Activated naive CD8-positive, alpha-beta T cell (primary cell): Measurements from ENCODE around the gene RPS2.
A peak's percentile ranks its signal among the peaks of the same experiment; 100 is the strongest.
"Not testable (repeated sequence)": the region's sequence is repeated elsewhere in the genome, so short reads cannot be mapped to it uniquely, and the experiment has no call there.

Source experiments
- H3K27ac Mint-ChIP-seq: one replicate; pipeline ENCODE4 v1.8.0; 2021; ENCODE audit warnings: mixed read lengths
- H3K27me3 Mint-ChIP-seq: one replicate; pipeline ENCODE4 v1.8.0; 2021; ENCODE audit warnings: mixed read lengths
- H3K36me3 Mint-ChIP-seq: one replicate; pipeline ENCODE4 v1.8.0; 2021; ENCODE audit warnings: mixed read lengths
- H3K4me1 Mint-ChIP-seq: one replicate; pipeline ENCODE4 v1.8.0; 2021; ENCODE audit warnings: low read depth, mixed read lengths
- H3K4me3 Mint-ChIP-seq: one replicate; pipeline ENCODE4 v1.8.0; 2021; ENCODE audit warnings: mild to moderate bottlenecking, mixed read lengths
- H3K9me3 Mint-ChIP-seq: one replicate; pipeline ENCODE4 v1.8.0; 2021; ENCODE audit warnings: low read depth, mixed read lengths

Gene RPS2

DNA sequence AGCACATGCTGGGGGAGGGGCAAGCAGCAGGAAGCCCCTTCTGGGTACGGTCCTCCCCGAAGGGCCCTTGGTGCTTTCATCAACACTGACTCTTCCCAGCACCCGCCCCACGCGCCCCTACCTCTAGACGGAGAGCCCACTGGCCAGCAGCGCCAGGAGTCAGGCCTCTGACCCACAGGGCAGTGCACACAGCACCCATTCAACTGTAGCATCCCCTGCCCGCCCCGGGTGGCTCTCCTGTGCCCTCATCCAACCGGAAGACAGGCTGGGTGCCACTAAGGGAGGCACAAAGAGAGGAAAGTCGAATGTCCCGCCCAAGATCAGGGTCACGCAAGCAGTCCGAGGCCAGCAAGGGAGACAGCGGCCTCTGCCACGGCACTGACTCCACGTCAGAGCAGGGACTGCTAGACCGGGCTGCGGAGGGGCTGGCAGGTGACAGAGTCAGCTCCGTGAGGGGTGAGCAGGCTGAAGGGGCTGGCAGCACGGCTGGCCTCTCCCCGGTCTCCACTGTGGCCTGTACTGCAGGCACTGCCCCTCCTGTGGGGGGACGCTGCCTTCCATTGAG lies 31.4 kb downstream of the RPS2 start:
- H3K27ac Mint-ChIP-seq = no peak overlapping the region

DNA sequence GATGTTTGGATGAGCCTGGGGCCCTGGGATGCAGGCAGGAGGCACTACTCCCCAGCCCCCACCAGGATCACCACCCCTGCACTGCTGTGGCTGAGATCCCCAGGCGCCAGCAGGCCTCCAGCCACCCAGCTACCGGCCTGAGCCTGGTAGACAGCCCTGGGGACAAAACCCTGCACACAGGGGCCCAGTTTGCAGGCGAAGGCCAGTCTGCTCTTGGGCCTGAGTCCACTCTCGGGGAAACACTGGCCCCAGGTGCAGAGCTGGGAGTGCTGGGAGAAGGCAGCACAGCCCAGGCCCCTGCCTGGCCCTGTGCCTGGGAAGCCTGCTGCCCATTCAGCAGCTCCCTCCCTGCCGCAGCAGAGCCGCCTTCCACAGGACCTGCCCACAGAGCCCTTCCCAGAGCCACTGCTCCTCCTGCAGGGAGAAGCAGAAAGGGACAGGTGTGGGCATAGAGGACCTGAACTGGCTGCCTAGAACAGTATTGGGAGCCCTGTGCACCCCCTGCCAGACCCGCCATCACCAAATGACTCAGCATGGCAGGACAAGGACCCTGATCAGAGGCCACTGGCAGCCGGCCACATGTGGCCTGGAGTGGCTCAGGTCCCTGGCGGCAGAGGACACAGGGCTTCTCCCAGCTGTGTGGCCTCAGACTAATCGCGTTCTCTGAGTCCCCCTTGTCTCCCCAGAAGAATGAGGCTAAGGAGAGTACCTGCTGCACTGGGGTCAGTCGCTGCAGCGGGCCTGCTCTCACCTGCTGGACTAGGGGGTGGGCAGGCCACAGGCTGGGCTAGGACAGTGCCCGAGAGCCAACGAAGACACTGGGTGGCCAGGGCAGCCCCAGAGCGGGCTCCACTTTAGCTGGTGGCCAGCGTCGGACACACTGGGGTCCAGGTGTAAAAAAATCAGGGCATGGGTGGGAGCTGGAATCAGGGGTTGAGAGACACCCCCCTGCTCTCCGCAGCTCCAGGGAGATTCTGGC lies 32.3 kb downstream of the RPS2 start:
- Mint-ChIP-seq H3K27me3 (no peaks in the 10 kb centered on the region), H3K4me3 (no peak overlapping the region), H3K36me3 (no peaks in the 10 kb centered on the region), H3K27ac (no peak overlapping the region), H3K4me1 (peaks cover 2% of the 10 kb centered on the region), H3K9me3 (no peaks in the 10 kb centered on the region)

More for the DNA sequence above, 31.4 kb downstream of the RPS2 start:
- Mint-ChIP-seq H3K9me3 (no peaks in the 10 kb centered on the region), H3K4me3 (no peak overlapping the region), H3K4me1 (peaks cover 2% of the 10 kb centered on the region), H3K36me3 (no peaks in the 10 kb centered on the region), H3K27me3 (no peaks in the 10 kb centered on the region)

DNA sequence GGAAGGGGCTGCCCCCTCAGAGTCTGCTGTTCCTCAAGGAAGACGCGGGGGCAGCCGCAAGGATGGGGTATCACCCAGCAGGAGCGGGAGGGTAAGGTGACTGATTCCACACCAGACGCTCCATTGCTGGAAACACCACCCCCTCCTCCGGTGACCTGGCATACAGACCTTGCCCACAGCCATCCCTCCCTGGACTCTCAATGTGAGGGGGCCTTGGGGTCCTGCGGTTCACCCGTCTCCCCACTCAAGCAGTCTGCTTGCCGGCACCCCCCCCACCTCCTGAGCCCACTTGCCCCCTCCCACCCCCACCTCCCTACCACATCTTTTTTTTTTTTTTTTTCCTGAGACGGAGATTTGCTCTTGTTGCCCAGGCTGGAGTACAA lies 34.3 kb downstream of the RPS2 start:
- Mint-ChIP-seq H3K4me1 (peaks cover 2% of the 10 kb centered on the region), H3K4me3 (no peak overlapping the region), H3K36me3 (no peaks in the 10 kb centered on the region), H3K27ac (no peak overlapping the region), H3K27me3 (no peaks in the 10 kb centered on the region), H3K9me3 (no peaks in the 10 kb centered on the region)

DNA sequence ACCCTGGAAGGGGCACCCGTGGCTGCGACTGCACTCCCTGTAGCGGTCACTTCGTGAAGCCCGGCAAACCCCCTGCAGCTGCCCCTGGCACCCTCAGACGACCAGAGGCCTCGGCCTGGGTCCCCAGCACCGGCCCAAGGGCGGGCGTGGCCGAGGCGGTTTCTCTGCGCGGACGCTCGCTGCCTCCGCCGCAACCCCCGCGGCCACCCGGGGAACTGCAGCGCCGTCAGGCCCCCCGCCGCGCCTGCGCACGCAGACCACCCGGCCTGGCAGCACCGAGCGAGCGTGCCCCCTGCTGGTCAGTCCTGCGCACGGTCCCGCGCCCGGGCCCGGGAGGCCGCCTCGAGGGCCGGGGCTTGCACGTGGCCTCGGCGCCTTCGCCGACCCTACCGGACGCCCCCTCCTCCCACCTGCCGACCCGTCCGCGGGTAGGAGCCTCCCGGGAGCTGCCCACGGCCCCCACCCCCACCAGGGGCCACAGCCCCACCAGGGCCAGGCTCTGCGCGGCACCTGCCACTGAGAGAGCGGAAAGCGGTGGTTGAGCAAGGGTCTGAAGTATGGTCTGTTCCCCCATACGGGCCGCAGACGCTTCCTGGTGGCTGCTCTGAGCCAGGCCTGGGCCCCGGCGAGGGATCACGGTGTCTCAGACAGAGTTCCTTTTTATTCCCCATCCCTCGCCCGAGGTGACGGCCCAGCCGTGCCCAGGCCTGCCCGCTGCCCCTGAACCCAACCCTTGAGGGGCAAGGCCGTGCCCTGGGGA lies 34.9 kb downstream of the RPS2 start:
- Mint-ChIP-seq H3K27ac (no peak overlapping the region), H3K9me3 (no peaks in the 10 kb centered on the region), H3K4me1 (peaks cover 2% of the 10 kb centered on the region), H3K36me3 (no peaks in the 10 kb centered on the region), H3K27me3 (no peaks in the 10 kb centered on the region), H3K4me3 (no peak overlapping the region)

DNA sequence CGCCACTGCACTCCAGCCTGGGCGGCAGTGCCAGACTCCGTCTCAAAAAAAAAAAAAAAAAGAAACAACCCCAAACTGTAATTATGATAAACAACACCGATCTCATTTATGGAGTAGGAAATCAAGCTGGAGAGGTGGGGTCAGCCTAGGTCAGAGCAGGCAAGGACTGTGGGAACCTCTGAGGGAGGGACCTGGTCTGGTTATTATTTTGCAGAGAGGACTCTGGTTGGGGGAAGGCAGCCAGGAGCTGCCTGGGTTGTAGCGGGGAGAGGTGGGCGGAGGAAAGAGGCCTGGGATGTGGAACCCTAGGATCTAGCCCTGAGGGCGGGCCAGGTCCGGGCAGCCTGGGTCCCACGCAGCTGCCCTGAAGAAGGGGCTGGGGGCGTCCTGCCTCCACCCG lies 35.5 kb downstream of the RPS2 start:
- H3K27me3 Mint-ChIP-seq = no peaks in the 10 kb centered on the region
- H3K27ac Mint-ChIP-seq = no peak overlapping the region
- peak overlapping the region; percentile 81 for H3K4me3 Mint-ChIP-seq
- no peaks in the 10 kb centered on the region for H3K36me3 Mint-ChIP-seq
- peaks cover 2% of the 10 kb centered on the region for H3K4me1 Mint-ChIP-seq
- H3K9me3 Mint-ChIP-seq = no peaks in the 10 kb centered on the region

DNA sequence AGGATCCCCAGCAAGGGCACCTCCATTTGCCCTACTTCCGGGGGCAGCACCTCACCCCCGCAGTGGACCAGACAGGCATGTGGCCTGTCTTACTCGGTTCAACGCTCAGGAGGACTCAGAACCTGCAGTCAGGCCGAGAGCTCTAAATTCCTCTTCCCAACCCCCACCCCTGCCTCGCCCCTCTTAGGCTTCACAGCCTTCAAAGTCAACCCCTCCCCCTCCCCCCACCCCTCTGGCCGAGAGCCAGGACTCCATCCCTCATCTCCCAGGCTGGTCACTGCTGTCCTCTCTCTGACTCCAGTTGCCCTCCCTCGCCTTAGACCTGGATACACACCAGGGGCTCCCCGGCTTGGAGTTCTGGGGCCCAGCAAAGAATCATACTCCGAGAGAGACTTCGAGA lies 38.4 kb downstream of the RPS2 start:
- Mint-ChIP-seq H3K27me3 (peaks cover 11% of the 10 kb centered on the region), H3K36me3 (no peaks in the 10 kb centered on the region), H3K4me1 (peaks cover 2% of the 10 kb centered on the region), H3K27ac (no peak overlapping the region), H3K9me3 (no peaks in the 10 kb centered on the region), H3K4me3 (no peak overlapping the region)

DNA sequence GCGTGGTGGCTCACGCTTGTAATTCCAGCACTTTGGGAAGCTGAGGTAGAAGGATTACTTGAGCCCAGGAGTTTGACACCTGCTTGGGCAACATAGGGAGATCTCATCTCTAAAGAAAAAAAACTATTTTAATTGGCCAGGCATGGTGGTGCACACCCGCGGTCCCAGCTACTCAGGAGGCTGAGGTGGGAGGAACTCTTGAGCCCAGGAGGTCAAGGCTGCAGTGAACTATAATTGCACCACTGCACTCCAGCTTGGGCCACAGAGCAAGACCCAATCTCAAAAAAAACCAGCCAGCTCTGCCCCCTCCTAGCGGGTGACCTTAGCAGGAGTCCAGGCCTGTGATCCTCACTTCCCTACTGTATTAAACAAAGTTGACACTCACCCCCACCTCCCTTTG lies 40.5 kb downstream of the RPS2 start:
- peaks cover 19% of the 10 kb centered on the region for H3K27me3 Mint-ChIP-seq
- H3K27ac Mint-ChIP-seq = no peak overlapping the region
- H3K4me1 Mint-ChIP-seq = peaks cover 4% of the 10 kb centered on the region
- H3K9me3 Mint-ChIP-seq = no peaks in the 10 kb centered on the region
- no peak overlapping the region for H3K4me3 Mint-ChIP-seq
- no peaks in the 10 kb centered on the region for H3K36me3 Mint-ChIP-seq

DNA sequence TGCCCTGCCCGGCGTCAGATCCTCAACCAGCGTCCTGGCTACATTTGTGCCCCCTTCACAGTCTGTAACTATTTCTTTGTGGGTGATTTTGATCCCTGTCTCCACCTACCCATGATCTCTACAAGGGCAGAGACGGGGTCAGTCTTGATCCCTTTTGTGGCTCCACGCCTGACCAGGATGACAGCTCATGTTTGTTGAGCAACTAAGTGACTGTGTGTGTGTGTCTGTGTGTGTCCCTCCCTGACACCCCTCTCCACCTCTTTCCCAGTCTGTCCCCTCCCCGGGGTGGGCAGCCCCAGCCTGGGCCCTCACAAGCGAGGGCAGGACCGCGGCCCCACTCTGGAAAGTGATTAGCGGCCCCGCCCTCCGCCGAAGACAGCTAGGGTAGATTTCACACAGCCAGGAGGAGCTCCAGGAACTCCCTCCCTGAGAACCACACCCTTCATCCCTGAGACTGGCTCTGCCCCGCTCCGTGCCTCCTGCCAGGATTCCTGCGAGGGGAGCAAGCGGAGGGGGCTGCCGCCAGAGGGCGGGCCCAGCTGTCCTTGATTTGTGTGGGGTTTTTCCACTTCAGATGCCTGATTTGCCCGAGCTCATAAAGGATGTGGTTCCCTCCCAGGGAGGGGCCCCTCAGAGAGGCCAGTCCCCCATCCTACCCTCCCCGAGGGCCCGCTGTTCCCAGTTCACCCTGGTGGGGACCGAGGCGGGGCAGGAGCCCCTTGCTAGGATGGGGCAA lies 41.2 kb downstream of the RPS2 start:
- no peak overlapping the region for H3K27ac Mint-ChIP-seq
- H3K4me3 Mint-ChIP-seq = no peak overlapping the region
- H3K9me3 Mint-ChIP-seq = no peaks in the 10 kb centered on the region
- no peaks in the 10 kb centered on the region for H3K36me3 Mint-ChIP-seq
- peaks cover 19% of the 10 kb centered on the region for H3K27me3 Mint-ChIP-seq
- H3K4me1 Mint-ChIP-seq = peaks cover 3% of the 10 kb centered on the region

DNA sequence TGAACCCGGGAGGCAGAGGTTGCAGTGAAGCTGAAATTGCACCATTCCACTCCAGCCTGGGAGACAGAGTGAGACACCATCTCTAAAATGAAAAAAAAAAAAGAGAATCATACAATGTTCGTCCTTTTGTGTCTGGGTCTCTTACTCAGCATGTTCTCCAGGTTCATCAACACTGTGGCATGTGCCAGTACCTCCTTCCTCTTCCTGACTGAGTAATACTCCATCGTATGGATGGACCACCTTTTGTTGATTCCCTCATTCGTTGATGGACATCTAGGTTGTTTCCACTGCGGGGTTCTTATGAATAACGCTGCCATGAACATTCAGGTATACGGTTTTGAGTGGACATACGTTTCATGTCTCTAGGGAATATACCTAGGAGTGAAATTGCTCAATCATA lies 42.3 kb downstream of the RPS2 start:
- Mint-ChIP-seq H3K9me3 (no peaks in the 10 kb centered on the region), H3K36me3 (no peaks in the 10 kb centered on the region), H3K27ac (no peak overlapping the region), H3K4me3 (no peak overlapping the region), H3K4me1 (peaks cover 3% of the 10 kb centered on the region), H3K27me3 (peaks cover 19% of the 10 kb centered on the region)

DNA sequence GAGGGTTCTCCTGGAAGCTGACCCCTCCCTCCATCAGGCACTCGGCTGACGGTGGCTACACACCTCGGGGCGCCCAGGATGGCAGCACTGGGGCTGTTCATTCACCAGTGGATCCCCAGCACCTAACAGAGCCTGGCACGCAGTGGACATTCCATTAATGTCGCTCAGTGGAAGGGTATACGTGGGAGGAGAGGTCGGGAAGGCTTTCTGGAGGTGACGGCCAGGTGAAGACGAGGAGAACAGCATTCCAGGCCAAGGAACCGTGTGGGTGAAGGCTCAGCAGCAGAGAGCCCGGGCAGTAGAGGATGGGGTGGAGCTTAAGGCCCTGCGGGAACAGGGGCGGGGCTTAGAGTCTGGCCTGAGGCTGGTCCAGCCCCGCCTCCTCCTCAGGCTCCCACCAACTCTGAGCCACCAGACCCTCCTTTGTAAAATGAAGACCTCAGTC lies 43.9 kb downstream of the RPS2 start:
- Mint-ChIP-seq H3K36me3 (no peaks in the 10 kb centered on the region), H3K4me3 (no peak overlapping the region), H3K27ac (no peak overlapping the region), H3K9me3 (no peaks in the 10 kb centered on the region), H3K27me3 (peaks cover 24% of the 10 kb centered on the region), H3K4me1 (peaks cover 5% of the 10 kb centered on the region)

DNA sequence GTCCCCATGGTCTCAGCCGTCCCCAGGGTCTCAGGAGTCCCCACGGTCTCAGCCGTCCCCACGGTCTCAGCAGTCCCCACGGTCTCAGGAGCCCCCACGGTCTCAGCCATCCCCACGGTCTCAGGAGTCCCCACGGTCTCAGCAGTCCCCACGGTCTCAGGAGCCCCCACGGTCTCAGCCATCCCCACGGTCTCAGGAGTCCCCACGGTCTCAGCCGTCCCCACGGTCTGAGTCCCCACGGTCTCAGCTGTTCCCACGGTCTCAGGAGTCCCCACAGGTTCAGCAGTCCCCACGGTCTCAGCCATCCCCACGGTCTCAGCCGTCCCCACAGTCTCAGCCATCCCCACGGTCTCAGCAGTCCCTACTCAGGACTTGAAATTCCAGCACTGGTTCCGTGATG lies 44.5 kb downstream of the RPS2 start:
- H3K36me3 Mint-ChIP-seq, H3K9me3 Mint-ChIP-seq, H3K27ac Mint-ChIP-seq, H3K4me3 Mint-ChIP-seq, H3K4me1 Mint-ChIP-seq: not testable (repeated sequence)
- peaks cover 24% of the 10 kb centered on the region for H3K27me3 Mint-ChIP-seq

DNA sequence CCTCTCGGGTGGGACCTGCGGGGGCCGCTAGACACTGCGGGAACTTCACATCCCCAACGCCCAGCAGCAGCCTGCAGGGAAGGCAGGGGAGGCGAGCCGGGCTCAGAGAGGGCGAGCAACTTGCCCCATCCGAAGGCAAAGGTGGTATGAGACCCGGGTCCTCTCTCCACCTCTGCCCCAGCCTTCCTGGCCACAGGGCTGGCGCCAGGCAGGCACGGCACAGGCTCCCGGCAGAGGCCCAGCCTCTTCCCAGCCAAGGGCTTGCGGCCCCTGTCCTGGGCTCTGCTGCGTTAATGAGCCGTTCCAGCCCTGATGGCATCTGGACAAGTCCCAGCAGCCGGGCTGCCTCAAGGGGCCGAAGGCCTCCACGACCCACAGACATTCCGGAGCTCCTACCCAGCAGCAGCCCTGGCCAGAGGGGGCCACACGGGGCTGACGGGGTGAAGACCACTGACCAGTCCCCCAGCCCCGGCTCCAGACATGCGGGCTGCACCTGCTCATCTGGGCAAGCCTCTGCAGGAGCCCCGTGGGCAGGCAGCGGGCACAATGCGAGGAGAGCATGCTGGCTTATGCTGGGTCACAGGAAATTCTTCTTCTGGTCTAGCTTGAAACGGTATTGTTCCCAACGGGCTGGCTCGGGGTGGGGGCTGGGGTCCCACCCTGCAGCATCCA lies 45.2 kb downstream of the RPS2 start:
- H3K9me3 Mint-ChIP-seq = no peaks in the 10 kb centered on the region
- H3K36me3 Mint-ChIP-seq = no peaks in the 10 kb centered on the region
- H3K4me3 Mint-ChIP-seq = no peak overlapping the region
- no peak overlapping the region for H3K27ac Mint-ChIP-seq
- H3K27me3 Mint-ChIP-seq = peaks cover 24% of the 10 kb centered on the region
- peaks cover 5% of the 10 kb centered on the region for H3K4me1 Mint-ChIP-seq

DNA sequence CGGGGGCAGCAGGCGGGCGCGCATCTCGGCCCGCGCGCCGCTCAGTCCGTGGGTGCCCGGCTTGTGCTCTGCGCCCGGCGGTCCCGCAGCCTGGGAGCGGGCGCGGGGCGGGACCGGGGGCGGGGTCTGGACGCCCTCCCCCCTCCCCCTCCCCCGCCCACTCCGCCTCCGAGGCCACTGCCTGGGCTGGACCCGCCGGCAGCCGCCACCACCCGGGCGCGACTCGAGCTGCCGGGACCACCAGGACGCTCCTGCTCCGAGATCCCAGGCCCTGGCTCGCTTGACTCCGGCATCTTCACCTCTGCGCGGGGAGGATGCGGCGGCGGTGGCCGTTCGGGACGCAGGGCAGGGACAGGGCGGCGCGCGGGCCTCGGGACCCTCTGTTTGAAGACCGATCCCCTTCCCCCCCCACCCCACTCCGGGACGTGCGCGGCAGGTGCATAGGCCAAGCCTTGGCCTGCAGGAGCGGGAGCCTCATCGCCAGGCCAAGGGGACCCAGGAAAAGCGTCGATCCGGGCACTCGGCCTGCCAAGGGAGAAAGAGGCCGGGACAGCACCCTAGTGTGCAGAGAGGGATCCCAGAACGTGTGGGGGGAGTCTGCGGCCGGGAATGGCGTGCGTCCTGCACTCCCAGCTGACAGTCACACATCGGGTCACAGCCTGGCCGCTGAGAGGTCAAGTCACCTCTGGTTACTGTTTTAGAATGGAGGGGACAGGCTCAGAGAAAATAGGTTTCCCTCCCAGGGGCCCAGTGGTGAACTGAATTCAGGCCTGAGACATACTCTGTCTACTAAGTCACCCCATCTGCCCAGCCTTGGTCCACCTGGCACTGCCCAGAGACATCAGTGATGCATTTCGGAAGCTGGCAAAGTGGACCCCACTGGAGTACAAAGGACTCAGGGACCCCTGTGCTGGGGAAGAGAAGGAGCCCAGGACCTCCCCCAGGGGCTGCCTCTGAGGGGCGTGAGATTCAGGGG lies 46.0 kb downstream of the RPS2 start, which contains the start of gene HS3ST6:
HS3ST6 (minus strand) TSS at position 65 of the 976 bp plus-strand sequence. CDS start 92 bp downstream, outside the sequence.
- Mint-ChIP-seq H3K4me3 (no peak within 1 kb of the TSS), H3K27ac (no peak within 1 kb of the TSS), H3K9me3 (no peaks in the 10 kb centered on the region), H3K27me3 (peaks cover 24% of the 10 kb centered on the region), H3K4me1 (peaks cover 5% of the 10 kb centered on the region), H3K36me3 (no peaks in the 10 kb centered on the region)
